Measurements from ENCODE around the gene KNCN.

GRCh38 chr1:46569116-46569515 is 17.7 kb upstream of the KNCN start:
- TF ChIP-seq TAF1 (IDR thresholded peaks at IDR 0.05; ENCODE audit: low read depth) (no peak), POLR2AphosphoS5 (IDR thresholded peaks at IDR 0.05) (no peak), EZH2 (IDR thresholded peaks at IDR 0.05; ENCODE audit: borderline replicate concordance, insufficient read depth, low read length, poor library complexity, severe bottlenecking) (no peak), EP300 (conservative IDR thresholded peaks at IDR 0.05; ENCODE audit: poor library complexity, severe bottlenecking) (no peak)
- TF ChIP-seq, protein P1, sequence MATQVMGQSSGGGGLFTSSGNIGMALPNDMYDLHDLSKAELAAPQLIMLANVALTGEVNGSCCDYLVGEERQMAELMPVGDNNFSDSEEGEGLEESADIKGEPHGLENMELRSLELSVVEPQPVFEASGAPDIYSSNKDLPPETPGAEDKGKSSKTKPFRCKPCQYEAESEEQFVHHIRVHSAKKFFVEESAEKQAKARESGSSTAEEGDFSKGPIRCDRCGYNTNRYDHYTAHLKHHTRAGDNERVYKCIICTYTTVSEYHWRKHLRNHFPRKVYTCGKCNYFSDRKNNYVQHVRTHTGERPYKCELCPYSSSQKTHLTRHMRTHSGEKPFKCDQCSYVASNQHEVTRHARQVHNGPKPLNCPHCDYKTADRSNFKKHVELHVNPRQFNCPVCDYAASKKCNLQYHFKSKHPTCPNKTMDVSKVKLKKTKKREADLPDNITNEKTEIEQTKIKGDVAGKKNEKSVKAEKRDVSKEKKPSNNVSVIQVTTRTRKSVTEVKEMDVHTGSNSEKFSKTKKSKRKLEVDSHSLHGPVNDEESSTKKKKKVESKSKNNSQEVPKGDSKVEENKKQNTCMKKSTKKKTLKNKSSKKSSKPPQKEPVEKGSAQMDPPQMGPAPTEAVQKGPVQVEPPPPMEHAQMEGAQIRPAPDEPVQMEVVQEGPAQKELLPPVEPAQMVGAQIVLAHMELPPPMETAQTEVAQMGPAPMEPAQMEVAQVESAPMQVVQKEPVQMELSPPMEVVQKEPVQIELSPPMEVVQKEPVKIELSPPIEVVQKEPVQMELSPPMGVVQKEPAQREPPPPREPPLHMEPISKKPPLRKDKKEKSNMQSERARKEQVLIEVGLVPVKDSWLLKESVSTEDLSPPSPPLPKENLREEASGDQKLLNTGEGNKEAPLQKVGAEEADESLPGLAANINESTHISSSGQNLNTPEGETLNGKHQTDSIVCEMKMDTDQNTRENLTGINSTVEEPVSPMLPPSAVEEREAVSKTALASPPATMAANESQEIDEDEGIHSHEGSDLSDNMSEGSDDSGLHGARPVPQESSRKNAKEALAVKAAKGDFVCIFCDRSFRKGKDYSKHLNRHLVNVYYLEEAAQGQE (IDR thresholded peaks at IDR 0.05; ENCODE audit: borderline replicate concordance): no peak
- TF ChIP-seq, protein P2, sequence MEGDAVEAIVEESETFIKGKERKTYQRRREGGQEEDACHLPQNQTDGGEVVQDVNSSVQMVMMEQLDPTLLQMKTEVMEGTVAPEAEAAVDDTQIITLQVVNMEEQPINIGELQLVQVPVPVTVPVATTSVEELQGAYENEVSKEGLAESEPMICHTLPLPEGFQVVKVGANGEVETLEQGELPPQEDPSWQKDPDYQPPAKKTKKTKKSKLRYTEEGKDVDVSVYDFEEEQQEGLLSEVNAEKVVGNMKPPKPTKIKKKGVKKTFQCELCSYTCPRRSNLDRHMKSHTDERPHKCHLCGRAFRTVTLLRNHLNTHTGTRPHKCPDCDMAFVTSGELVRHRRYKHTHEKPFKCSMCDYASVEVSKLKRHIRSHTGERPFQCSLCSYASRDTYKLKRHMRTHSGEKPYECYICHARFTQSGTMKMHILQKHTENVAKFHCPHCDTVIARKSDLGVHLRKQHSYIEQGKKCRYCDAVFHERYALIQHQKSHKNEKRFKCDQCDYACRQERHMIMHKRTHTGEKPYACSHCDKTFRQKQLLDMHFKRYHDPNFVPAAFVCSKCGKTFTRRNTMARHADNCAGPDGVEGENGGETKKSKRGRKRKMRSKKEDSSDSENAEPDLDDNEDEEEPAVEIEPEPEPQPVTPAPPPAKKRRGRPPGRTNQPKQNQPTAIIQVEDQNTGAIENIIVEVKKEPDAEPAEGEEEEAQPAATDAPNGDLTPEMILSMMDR (IDR thresholded peaks at IDR 0.05; ENCODE audit: poor library complexity, severe bottlenecking): no peak
